ENCODE results near the gene NNMT. TPM values are rescaled to one million over a fixed set of nuclear protein-coding genes. Genes with fewer than 3 reads are reported as not detected.
A peak's percentile ranks its signal among the peaks of the same experiment; 100 is the strongest.

Gene NNMT
- total and polyA plus RNA-seq, 4 donors: 405 to 1,814 (median 730) TPM

GRCh38 chr11:114284914-114285313, 11.3 kb upstream of the NNMT start:
- no peak for DNase-seq
- H3K36me3 ChIP-seq (ENCODE audit: control insufficient read depth in 1 of 2, insufficient read depth in 2 of 2, low read length in 1 of 2): no peaks in the 10 kb centered on the region
- WGBS, 2 donors: 90 to 93% methylated on average over 7 of the region's 7 CpGs
- peaks cover 0 to 2% of the 10 kb centered on the region in 2 donors for H3K4me1 ChIP-seq (ENCODE audit: control insufficient read depth in 1 of 2, insufficient read depth in 2 of 2, low read length in 2 of 2)
- H3K27ac ChIP-seq (ENCODE audit: low read depth in 1 of 2, low read length in 2 of 2): no peak overlapping the region
- no peak overlapping the region for H3K4me3 ChIP-seq (ENCODE audit: low read length in 2 of 2)
- H3K27me3 ChIP-seq (ENCODE audit: control insufficient read depth in 1 of 2, insufficient read depth in 2 of 2, low read length in 1 of 2): no peaks in the 10 kb centered on the region
- H3K9me3 ChIP-seq (ENCODE audit: control insufficient read depth, low read length): no peaks in the 10 kb centered on the region
- ATAC-seq (ENCODE audit: low FRiP score): no peak
- intact Hi-C loops (cut with DNase I): loop anchor here (5.0 to 10.0 kb wide), 4 partner anchors 37 to 150 kb away; partner anchors contain the start of genes C11orf71 (in 1 of the 2), RBM7 (in 1 of the 2) and REXO2 (in 1 of the 2)

- Histone ChIP-seq H3K4me1 (ENCODE audit: control insufficient read depth in 1 of 2, insufficient read depth in 2 of 2, low read length in 2 of 2) (peaks cover 1 to 6% of the 10 kb centered on the region in 2 donors), H3K4me3 (ENCODE audit: low read length in 2 of 2) (no peak overlapping the region), H3K27me3 (ENCODE audit: control insufficient read depth in 1 of 2, insufficient read depth in 2 of 2, low read length in 1 of 2) (no peaks in the 10 kb centered on the region), H3K27ac (ENCODE audit: low read depth in 1 of 2, low read length in 2 of 2) (no peak overlapping the region), H3K36me3 (ENCODE audit: control insufficient read depth in 1 of 2, insufficient read depth in 2 of 2, low read length in 1 of 2) (no peaks in the 10 kb centered on the region), H3K9me3 (ENCODE audit: control insufficient read depth, low read length) (no peaks in the 10 kb centered on the region)
- no peak for DNase-seq
- 87 to 93% methylated on average over 3 of the region's 3 CpGs for WGBS, 2 donors
- intact Hi-C loops (cut with DNase I): loop anchor here (5.0 to 10.0 kb wide), 2 partner anchors 37 to 149 kb away; partner anchors contain the start of gene REXO2 (in 1 of the 2)
- ATAC-seq (ENCODE audit: low FRiP score): no peak
Observed at GRCh38 chr11:114285599-114285998, 10.6 kb upstream of the NNMT start.

GRCh38 chr11:114286229-114286628, 10.0 kb upstream of the NNMT start:
- H3K4me3 ChIP-seq (ENCODE audit: low read length in 2 of 2): no peak overlapping the region
- no peaks in the 10 kb centered on the region for H3K27me3 ChIP-seq (ENCODE audit: control insufficient read depth in 1 of 2, insufficient read depth in 2 of 2, low read length in 1 of 2)
- intact Hi-C loops (cut with DNase I): loop anchor here (5.0 to 10.0 kb wide), 2 partner anchors 36 to 149 kb away; partner anchors contain the start of gene REXO2 (in 1 of the 2)
- peaks cover 1 to 6% of the 10 kb centered on the region in 2 donors for H3K4me1 ChIP-seq (ENCODE audit: control insufficient read depth in 1 of 2, insufficient read depth in 2 of 2, low read length in 2 of 2)
- WGBS, 2 donors: 97 to 98% methylated on average over 3 of the region's 3 CpGs
- no peak overlapping the region for H3K27ac ChIP-seq (ENCODE audit: low read depth in 1 of 2, low read length in 2 of 2)
- DNase-seq (no peak), ATAC-seq (ENCODE audit: low FRiP score) (no peak)
- no peaks in the 10 kb centered on the region for H3K9me3 ChIP-seq (ENCODE audit: control insufficient read depth, low read length)
- no peaks in the 10 kb centered on the region for H3K36me3 ChIP-seq (ENCODE audit: control insufficient read depth in 1 of 2, insufficient read depth in 2 of 2, low read length in 1 of 2)

- H3K4me3 ChIP-seq (ENCODE audit: low read length in 2 of 2): no peak overlapping the region
- H3K27me3 ChIP-seq (ENCODE audit: control insufficient read depth in 1 of 2, insufficient read depth in 2 of 2, low read length in 1 of 2): no peaks in the 10 kb centered on the region
- intact Hi-C loops (cut with DNase I): loop anchor here (5.0 to 10.0 kb wide), 2 partner anchors 35 to 148 kb away; partner anchors contain the start of gene REXO2 (in 1 of the 2)
- 96 to 97% methylated on average over 2 of the region's 2 CpGs for WGBS, 2 donors
- H3K4me1 ChIP-seq (ENCODE audit: control insufficient read depth in 1 of 2, insufficient read depth in 2 of 2, low read length in 2 of 2): peaks cover 1 to 6% of the 10 kb centered on the region in 2 donors
- DNase-seq (no peak), ATAC-seq (ENCODE audit: low FRiP score) (no peak)
- H3K27ac ChIP-seq (ENCODE audit: low read depth in 1 of 2, low read length in 2 of 2): no peak overlapping the region
- no peaks in the 10 kb centered on the region for H3K36me3 ChIP-seq (ENCODE audit: control insufficient read depth in 1 of 2, insufficient read depth in 2 of 2, low read length in 1 of 2)
- no peaks in the 10 kb centered on the region for H3K9me3 ChIP-seq (ENCODE audit: control insufficient read depth, low read length)
Observed at GRCh38 chr11:114287154-114287553, 9.0 kb upstream of the NNMT start.

GRCh38 chr11:114288136-114288535, 8.1 kb upstream of the NNMT start:
- H3K27me3 ChIP-seq (ENCODE audit: control insufficient read depth in 1 of 2, insufficient read depth in 2 of 2, low read length in 1 of 2): no peaks in the 10 kb centered on the region
- H3K9me3 ChIP-seq (ENCODE audit: control insufficient read depth, low read length): no peaks in the 10 kb centered on the region
- ATAC-seq (ENCODE audit: low FRiP score) (no peak), DNase-seq (no peak)
- H3K4me3 ChIP-seq (ENCODE audit: low read length in 2 of 2): no peak overlapping the region
- intact Hi-C loops (cut with DNase I): loop anchor here (5.0 to 10.0 kb wide), 2 partner anchors 34 to 147 kb away; partner anchors contain the start of gene REXO2 (in 1 of the 2)
- 91 to 94% methylated on average over 2 of the region's 2 CpGs for WGBS, 2 donors
- H3K36me3 ChIP-seq (ENCODE audit: control insufficient read depth in 1 of 2, insufficient read depth in 2 of 2, low read length in 1 of 2): no peaks in the 10 kb centered on the region
- no peak overlapping the region for H3K27ac ChIP-seq (ENCODE audit: low read depth in 1 of 2, low read length in 2 of 2)
- H3K4me1 ChIP-seq (ENCODE audit: control insufficient read depth in 1 of 2, insufficient read depth in 2 of 2, low read length in 2 of 2): peaks cover 1 to 6% of the 10 kb centered on the region in 2 donors

- 81 to 88% methylated on average over 5 of the region's 5 CpGs for WGBS, 2 donors
- H3K27me3 ChIP-seq (ENCODE audit: control insufficient read depth in 1 of 2, insufficient read depth in 2 of 2, low read length in 1 of 2): no peaks in the 10 kb centered on the region
- H3K36me3 ChIP-seq (ENCODE audit: control insufficient read depth in 1 of 2, insufficient read depth in 2 of 2, low read length in 1 of 2): no peaks in the 10 kb centered on the region
- H3K4me1 ChIP-seq (ENCODE audit: control insufficient read depth in 1 of 2, insufficient read depth in 2 of 2, low read length in 2 of 2): peaks cover 1 to 6% of the 10 kb centered on the region in 2 donors
- H3K27ac ChIP-seq (ENCODE audit: low read depth in 1 of 2, low read length in 2 of 2): peak overlapping the region in 1 of 2 donors; percentile 28
- H3K4me3 ChIP-seq (ENCODE audit: low read length in 2 of 2): no peak overlapping the region
- no peaks in the 10 kb centered on the region for H3K9me3 ChIP-seq (ENCODE audit: control insufficient read depth, low read length)
- ATAC-seq (ENCODE audit: low FRiP score): no peak
- no peak for DNase-seq
- intact Hi-C loops (cut with DNase I): loop anchor here (5.0 to 10.0 kb wide), 4 partner anchors 33 to 1995 kb away; partner anchors contain the start of genes C11orf71 (in 1 of the 2), RBM7 (in 1 of the 2) and REXO2 (in 1 of the 2)
Observed at GRCh38 chr11:114289779-114290178, 6.4 kb upstream of the NNMT start.

GRCh38 chr11:114290503-114291235, 5.5 kb upstream of the NNMT start:
- ATAC-seq (ENCODE audit: low FRiP score) (no peak), DNase-seq (no peak)
- Histone ChIP-seq H3K36me3 (ENCODE audit: control insufficient read depth in 1 of 2, insufficient read depth in 2 of 2, low read length in 1 of 2) (no peaks in the 10 kb centered on the region), H3K4me3 (ENCODE audit: low read length in 2 of 2) (no peak overlapping the region), H3K9me3 (ENCODE audit: control insufficient read depth, low read length) (no peaks in the 10 kb centered on the region), H3K27me3 (ENCODE audit: control insufficient read depth in 1 of 2, insufficient read depth in 2 of 2, low read length in 1 of 2) (no peaks in the 10 kb centered on the region), H3K4me1 (ENCODE audit: control insufficient read depth in 1 of 2, insufficient read depth in 2 of 2, low read length in 2 of 2) (peaks cover 1 to 6% of the 10 kb centered on the region in 2 donors), H3K27ac (ENCODE audit: low read depth in 1 of 2, low read length in 2 of 2) (no peak overlapping the region)
- 4 to 41% methylated on average over 2 of the region's 2 CpGs for WGBS, 2 donors
- intact Hi-C loops (cut with DNase I): loop anchor here (10.0 kb wide), 2 partner anchors 114 to 1996 kb away; partner anchors contain the start of genes C11orf71 (in 1 of the 2) and RBM7 (in 1 of the 2)

GRCh38 chr11:114291381-114291780, 4.8 kb upstream of the NNMT start:
- intact Hi-C loops (cut with DNase I): loop anchor here (10.0 kb wide), 2 partner anchors 113 to 1997 kb away; partner anchors contain the start of genes C11orf71 (in 1 of the 2) and RBM7 (in 1 of the 2)
- 26 to 43% methylated on average over 5 of the region's 5 CpGs for WGBS, 2 donors
- ATAC-seq (ENCODE audit: low FRiP score) (no peak), DNase-seq (no peak)
- Histone ChIP-seq H3K4me1 (ENCODE audit: control insufficient read depth in 1 of 2, insufficient read depth in 2 of 2, low read length in 2 of 2) (peaks cover 1 to 6% of the 10 kb centered on the region in 2 donors), H3K36me3 (ENCODE audit: control insufficient read depth in 1 of 2, insufficient read depth in 2 of 2, low read length in 1 of 2) (no peaks in the 10 kb centered on the region), H3K4me3 (ENCODE audit: low read length in 2 of 2) (no peak overlapping the region), H3K27ac (ENCODE audit: low read depth in 1 of 2, low read length in 2 of 2) (peak overlapping the region; percentile 24 to 86), H3K27me3 (ENCODE audit: control insufficient read depth in 1 of 2, insufficient read depth in 2 of 2, low read length in 1 of 2) (no peaks in the 10 kb centered on the region), H3K9me3 (ENCODE audit: control insufficient read depth, low read length) (no peaks in the 10 kb centered on the region)
